ENCODE measurements around the gene CTNNA3. TPM values are rescaled to one million over a fixed set of nuclear protein-coding genes. Genes with fewer than 3 reads are reported as not detected.

The CTNNA3 gene
- total RNA-seq, 1 donor from 2014 or later = 0.92 TPM

DNA sequence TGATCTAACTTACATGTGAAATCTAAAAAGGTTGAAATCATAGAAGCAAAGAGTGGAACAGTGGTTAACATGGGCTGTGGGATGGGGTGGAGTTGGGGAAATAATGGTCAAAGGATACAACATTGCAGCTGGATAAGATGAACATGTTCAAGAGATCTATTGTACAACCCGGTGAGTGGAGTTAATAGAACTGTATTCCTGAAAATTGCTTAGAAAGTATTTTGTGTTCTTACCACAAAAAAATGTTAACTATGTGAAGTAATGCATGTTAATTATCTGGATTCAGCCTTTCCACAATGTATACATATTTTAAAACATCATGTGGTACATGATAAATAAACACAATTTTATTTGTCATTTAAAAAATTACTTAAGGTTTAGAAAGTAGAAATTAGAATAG lies 1041.1 kb downstream of the CTNNA3 start:
- Mint-ChIP-seq H3K4me3 (ENCODE audit: unreplicated experiment) (no peak overlapping the region), H3K27ac (ENCODE audit: unreplicated experiment) (no peak overlapping the region), H3K4me1 (ENCODE audit: low read depth) (peaks cover 3% of the 10 kb centered on the region), H3K36me3 (ENCODE audit: low read depth) (peaks cover 7% of the 10 kb centered on the region), H3K9me3 (ENCODE audit: low read depth) (peaks cover 18% of the 10 kb centered on the region), H3K27me3 (ENCODE audit: low read depth) (peaks cover 7% of the 10 kb centered on the region)
- TF ChIP-seq, protein P1, sequence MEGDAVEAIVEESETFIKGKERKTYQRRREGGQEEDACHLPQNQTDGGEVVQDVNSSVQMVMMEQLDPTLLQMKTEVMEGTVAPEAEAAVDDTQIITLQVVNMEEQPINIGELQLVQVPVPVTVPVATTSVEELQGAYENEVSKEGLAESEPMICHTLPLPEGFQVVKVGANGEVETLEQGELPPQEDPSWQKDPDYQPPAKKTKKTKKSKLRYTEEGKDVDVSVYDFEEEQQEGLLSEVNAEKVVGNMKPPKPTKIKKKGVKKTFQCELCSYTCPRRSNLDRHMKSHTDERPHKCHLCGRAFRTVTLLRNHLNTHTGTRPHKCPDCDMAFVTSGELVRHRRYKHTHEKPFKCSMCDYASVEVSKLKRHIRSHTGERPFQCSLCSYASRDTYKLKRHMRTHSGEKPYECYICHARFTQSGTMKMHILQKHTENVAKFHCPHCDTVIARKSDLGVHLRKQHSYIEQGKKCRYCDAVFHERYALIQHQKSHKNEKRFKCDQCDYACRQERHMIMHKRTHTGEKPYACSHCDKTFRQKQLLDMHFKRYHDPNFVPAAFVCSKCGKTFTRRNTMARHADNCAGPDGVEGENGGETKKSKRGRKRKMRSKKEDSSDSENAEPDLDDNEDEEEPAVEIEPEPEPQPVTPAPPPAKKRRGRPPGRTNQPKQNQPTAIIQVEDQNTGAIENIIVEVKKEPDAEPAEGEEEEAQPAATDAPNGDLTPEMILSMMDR (IDR thresholded peaks at IDR 0.05) = no peak
- DNase-seq (ENCODE audit: low spot score) = no peak

DNA sequence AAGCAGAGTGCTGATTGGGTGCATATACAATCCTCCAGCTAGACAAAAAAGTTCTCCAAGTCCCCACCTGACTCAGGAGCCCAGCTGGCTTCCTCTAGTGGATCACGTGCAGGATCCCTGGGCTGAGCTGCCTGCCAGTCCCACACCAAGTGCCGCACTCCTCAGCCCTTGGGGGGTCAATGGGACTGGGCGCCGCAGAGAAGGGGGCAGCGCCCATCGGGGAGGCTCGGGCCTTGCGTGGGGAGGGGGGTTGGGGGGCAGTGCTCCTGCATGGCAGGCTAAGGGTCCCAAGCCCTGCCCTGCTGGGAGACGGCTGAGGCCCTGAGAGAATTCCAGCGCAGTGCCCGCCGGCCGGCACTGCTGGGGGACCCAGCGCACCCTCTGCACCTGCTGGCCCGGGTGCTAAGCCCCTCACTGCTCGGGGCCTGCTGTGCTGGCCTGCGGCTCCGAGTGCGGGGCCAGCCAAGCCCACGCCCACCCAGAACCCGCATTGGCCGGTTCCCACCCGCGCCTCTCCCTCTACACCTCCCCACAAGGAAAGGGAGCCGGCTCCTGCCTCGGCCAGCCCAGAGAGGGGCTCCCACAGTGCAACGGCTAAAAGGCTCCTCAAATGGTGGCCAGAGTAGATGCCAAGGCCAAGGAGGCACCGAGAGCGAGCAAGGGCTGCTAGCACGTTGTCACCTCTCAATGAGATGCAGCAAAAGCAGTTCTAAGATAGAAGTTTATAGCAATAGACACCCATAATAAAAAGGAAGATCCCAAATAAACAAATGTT lies 1044.5 kb downstream of the CTNNA3 start:
- Mint-ChIP-seq H3K4me3 (ENCODE audit: unreplicated experiment) (no peak overlapping the region), H3K27me3 (ENCODE audit: low read depth) (peaks cover 3% of the 10 kb centered on the region), H3K9me3 (ENCODE audit: low read depth) (peaks cover 18% of the 10 kb centered on the region), H3K27ac (ENCODE audit: unreplicated experiment) (no peak overlapping the region), H3K36me3 (ENCODE audit: low read depth) (peaks cover 7% of the 10 kb centered on the region), H3K4me1 (ENCODE audit: low read depth) (peaks cover 3% of the 10 kb centered on the region)
- TF ChIP-seq, protein P1 (IDR thresholded peaks at IDR 0.05) = no peak
- DNase-seq (ENCODE audit: low spot score) = no peak

DNA sequence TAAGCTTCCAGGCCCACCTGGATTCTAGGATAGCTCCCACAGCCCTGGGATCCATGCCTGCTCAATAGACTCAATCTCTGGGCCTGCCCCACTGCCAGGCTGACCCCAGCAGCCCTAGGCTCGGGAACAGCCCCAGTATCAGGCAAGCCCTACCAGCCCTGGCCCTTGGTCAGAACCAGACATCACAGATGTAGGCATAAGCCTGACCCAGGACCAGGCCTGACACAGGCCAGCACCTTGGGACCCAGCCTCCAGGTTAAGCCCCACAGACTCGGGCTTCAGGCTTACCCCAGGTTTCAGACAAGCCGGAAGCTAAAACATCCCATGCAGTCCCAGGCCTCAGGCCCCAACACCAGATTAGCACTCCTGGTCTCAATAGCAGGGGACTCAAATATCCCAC lies 1046.4 kb downstream of the CTNNA3 start:
- TF ChIP-seq, protein P1 (IDR thresholded peaks at IDR 0.05) = no peak
- Mint-ChIP-seq H3K27ac (ENCODE audit: unreplicated experiment) (no peak overlapping the region), H3K9me3 (ENCODE audit: low read depth) (peaks cover 18% of the 10 kb centered on the region), H3K4me3 (ENCODE audit: unreplicated experiment) (no peak overlapping the region), H3K36me3 (ENCODE audit: low read depth) (peaks cover 7% of the 10 kb centered on the region), H3K27me3 (ENCODE audit: low read depth) (no peaks in the 10 kb centered on the region), H3K4me1 (ENCODE audit: low read depth) (peaks cover under 1% of the 10 kb centered on the region)
- no peak for DNase-seq (ENCODE audit: low spot score)

DNA sequence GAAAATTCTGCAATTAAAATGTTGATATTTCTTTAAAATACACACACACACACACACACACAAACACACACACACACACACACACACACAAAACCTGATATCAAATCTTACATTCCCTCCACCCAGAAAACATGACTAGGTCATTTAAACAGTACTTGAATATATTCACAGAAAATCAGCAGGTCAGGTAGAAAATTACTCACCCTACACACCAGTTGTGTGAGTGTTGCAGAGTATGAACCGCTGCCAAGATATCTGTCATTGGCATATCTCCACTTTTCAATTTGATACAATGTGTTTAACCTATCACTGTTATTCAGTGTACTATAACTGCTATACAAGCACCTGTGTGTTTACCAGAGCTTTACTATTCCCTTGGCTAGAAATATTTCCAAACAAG lies 1053.8 kb downstream of the CTNNA3 start:
- H3K4me3 Mint-ChIP-seq (ENCODE audit: unreplicated experiment) = no peak overlapping the region
- no peaks in the 10 kb centered on the region for H3K36me3 Mint-ChIP-seq (ENCODE audit: low read depth)
- no peak for DNase-seq (ENCODE audit: low spot score)
- H3K27me3 Mint-ChIP-seq (ENCODE audit: low read depth) = no peaks in the 10 kb centered on the region
- TF ChIP-seq, protein P1 (IDR thresholded peaks at IDR 0.05) = no peak
- H3K9me3 Mint-ChIP-seq (ENCODE audit: low read depth) = no peaks in the 10 kb centered on the region
- H3K4me1 Mint-ChIP-seq (ENCODE audit: low read depth) = peaks cover 19% of the 10 kb centered on the region
- H3K27ac Mint-ChIP-seq (ENCODE audit: unreplicated experiment) = no peak overlapping the region

DNA sequence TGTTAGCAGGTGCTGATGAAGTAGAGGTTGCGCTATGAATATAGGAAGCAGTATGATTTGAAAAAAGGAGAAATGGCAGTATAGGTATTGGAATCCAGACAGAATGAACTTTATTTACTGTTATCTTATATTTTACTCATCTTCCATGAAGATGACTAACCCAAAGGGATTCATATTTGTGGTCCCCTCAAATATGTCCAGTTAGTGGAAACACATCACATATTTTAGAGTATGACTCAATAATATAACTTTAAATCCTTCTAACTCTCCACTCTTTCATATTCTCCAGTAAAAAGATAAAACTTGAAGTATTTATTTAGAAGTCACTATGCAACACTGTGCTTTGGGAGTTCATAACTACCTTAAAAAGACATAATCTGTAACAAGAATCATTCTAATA lies 1056.6 kb downstream of the CTNNA3 start:
- no peaks in the 10 kb centered on the region for H3K9me3 Mint-ChIP-seq (ENCODE audit: low read depth)
- no peaks in the 10 kb centered on the region for H3K36me3 Mint-ChIP-seq (ENCODE audit: low read depth)
- TF ChIP-seq, protein P1 (IDR thresholded peaks at IDR 0.05) = no peak
- DNase-seq (ENCODE audit: low spot score) = no peak
- no peak overlapping the region for H3K27ac Mint-ChIP-seq (ENCODE audit: unreplicated experiment)
- H3K4me1 Mint-ChIP-seq (ENCODE audit: low read depth) = peaks cover 19% of the 10 kb centered on the region
- H3K4me3 Mint-ChIP-seq (ENCODE audit: unreplicated experiment) = no peak overlapping the region
- H3K27me3 Mint-ChIP-seq (ENCODE audit: low read depth) = no peaks in the 10 kb centered on the region
